Stimulated activated naive CD8-positive, alpha-beta T cell treated with anti-CD3 and anti-CD28 coated beads, Interleukin-15, Interleukin-2, amounts not matched to agents 100 ng/mL and 50 ng/mL, for 24 hours (primary cell): ENCODE results near the gene STYXL2.

Experiments
- H3K27ac Mint-ChIP-seq: one replicate; pipeline ENCODE4 v1.8.0; 2021; ENCODE audit warnings: mild to moderate bottlenecking, mixed read lengths
- H3K27me3 Mint-ChIP-seq: one replicate; pipeline ENCODE4 v1.8.0; 2021; ENCODE audit warnings: mixed read lengths
- H3K36me3 Mint-ChIP-seq: one replicate; pipeline ENCODE4 v1.8.0; 2021; ENCODE audit warnings: low read depth, mixed read lengths
- H3K4me1 Mint-ChIP-seq: one replicate; pipeline ENCODE4 v1.8.0; 2021; ENCODE audit warnings: low read depth, mixed read lengths
- H3K4me3 Mint-ChIP-seq: one replicate; pipeline ENCODE4 v1.8.0; 2021; ENCODE audit warnings: mild to moderate bottlenecking, mixed read lengths
- H3K9me3 Mint-ChIP-seq: one replicate; pipeline ENCODE4 v1.8.0; 2021; ENCODE audit warnings: mixed read lengths

Gene STYXL2

DNA sequence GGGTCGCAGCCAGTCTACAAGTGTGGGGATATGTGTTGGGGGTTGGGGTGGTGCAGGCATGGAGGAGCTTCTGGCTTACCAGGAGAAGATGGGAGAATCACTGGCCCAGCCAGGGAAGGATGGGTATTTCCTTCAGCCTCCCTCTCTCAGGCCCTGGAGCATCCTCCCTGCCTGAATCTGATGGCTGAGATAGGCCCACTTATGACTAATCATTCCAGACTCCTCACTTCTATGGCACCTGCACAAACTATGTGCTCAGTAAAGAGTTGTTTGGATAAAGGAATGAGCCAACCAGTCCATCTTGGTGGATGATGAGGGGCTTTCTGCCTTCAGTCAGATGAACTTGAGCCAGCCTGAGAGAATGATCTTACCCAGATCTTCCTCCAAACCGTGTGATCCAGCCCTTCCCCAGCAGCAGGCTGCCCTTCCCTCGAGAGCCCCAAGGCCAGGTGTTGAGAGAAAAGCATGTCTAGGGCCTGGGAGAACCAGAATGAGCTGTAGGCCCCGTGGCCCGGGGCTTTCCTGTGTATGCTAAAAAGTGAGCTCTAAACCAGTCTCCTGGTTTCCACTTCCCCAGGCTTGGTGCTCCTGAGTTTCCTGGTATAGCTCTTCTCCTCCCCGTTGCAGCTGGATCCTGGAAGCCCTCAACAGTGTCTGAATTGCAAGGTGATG lies 5.0 kb upstream of the STYXL2 start:
- Mint-ChIP-seq H3K27ac (no peak overlapping the region), H3K9me3 (no peaks in the 10 kb centered on the region), H3K4me1 (peaks cover 32% of the 10 kb centered on the region), H3K4me3 (no peak overlapping the region), H3K36me3 (no peaks in the 10 kb centered on the region), H3K27me3 (no peaks in the 10 kb centered on the region)

GRCh38 chr1:167089939-167090313 lies 3.9 kb upstream of the STYXL2 start:
- H3K4me3 Mint-ChIP-seq, result peak overlapping the region; percentile 11
- no peaks in the 10 kb centered on the region for H3K27me3 Mint-ChIP-seq
- peak overlapping the region; percentile 83 for H3K27ac Mint-ChIP-seq
- H3K4me1 Mint-ChIP-seq, result peaks cover 32% of the 10 kb centered on the region
- H3K9me3 Mint-ChIP-seq, result no peaks in the 10 kb centered on the region
- H3K36me3 Mint-ChIP-seq, result no peaks in the 10 kb centered on the region

- peak within 1 kb of the TSS; percentile 11 for H3K4me3 Mint-ChIP-seq
- H3K36me3 Mint-ChIP-seq, result no peaks in the 10 kb centered on the region
- no peaks in the 10 kb centered on the region for H3K27me3 Mint-ChIP-seq
- peak within 1 kb of the TSS; percentile 83 for H3K27ac Mint-ChIP-seq
- no peaks in the 10 kb centered on the region for H3K9me3 Mint-ChIP-seq
- peaks cover 37% of the 10 kb centered on the region for H3K4me1 Mint-ChIP-seq
Observed at GRCh38 chr1:167090314-167090942, 3.4 kb upstream of the STYXL2 start, which contains the start of gene GPA33. Gene GPA33, minus strand, starts transcription at chr1:167090377. Its CDS starts 90 bp downstream, at chr1:167090287.

- Mint-ChIP-seq H3K27me3 (no peaks in the 10 kb centered on the region), H3K4me1 (peaks cover 38% of the 10 kb centered on the region), H3K4me3 (no peak overlapping the region), H3K9me3 (no peaks in the 10 kb centered on the region), H3K36me3 (no peaks in the 10 kb centered on the region), H3K27ac (no peak overlapping the region)
Observed at GRCh38 chr1:167092653-167093052, 1.2 kb upstream of the STYXL2 start.

DNA sequence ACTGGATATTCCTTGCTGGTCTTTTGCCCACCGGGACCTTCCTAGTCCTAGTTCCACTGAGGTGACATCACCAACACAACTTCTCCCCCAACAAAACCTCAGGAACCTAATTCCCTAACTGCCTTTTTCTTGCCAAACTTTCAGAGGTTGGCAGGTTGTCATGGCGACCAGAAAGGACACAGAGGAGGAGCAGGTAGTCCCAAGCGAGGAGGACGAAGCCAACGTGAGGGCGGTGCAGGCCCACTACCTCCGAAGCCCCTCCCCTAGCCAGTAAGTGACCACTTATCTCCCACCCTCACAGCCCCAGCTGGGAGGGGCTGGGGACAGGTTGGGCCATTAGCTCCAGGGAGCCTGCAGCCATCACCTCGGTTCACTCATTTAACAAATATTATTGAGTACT lies 815 bp downstream of the STYXL2 start:
- no peaks in the 10 kb centered on the region for H3K27me3 Mint-ChIP-seq
- no peaks in the 10 kb centered on the region for H3K36me3 Mint-ChIP-seq
- H3K4me3 Mint-ChIP-seq, result no peak overlapping the region
- H3K4me1 Mint-ChIP-seq, result peaks cover 28% of the 10 kb centered on the region
- H3K27ac Mint-ChIP-seq, result no peak overlapping the region
- no peaks in the 10 kb centered on the region for H3K9me3 Mint-ChIP-seq

DNA sequence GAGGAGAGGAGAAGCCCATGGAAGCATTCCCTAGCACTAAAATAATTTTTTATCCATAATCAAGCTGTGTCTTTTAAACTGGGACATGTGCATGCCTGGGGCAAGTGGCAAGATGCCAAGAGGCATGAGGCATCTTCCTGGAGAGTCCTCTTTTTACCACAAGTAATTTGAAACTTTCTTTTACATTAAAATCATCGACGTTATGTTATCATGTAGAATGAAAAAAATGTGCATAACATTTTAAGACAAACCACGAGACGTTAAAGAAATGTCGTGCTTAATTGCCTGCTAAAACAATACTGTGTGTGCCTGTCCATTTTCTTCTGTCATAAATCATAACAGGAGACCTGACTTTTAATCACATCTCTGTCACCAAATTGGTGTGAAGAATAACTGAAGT lies 1.5 kb downstream of the STYXL2 start:
- H3K9me3 Mint-ChIP-seq, result no peaks in the 10 kb centered on the region
- H3K4me3 Mint-ChIP-seq, result no peak overlapping the region
- no peaks in the 10 kb centered on the region for H3K27me3 Mint-ChIP-seq
- H3K27ac Mint-ChIP-seq, result no peak overlapping the region
- peaks cover 22% of the 10 kb centered on the region for H3K4me1 Mint-ChIP-seq
- no peaks in the 10 kb centered on the region for H3K36me3 Mint-ChIP-seq

- Mint-ChIP-seq H3K27me3 (no peaks in the 10 kb centered on the region), H3K4me1 (peaks cover 27% of the 10 kb centered on the region), H3K36me3 (no peaks in the 10 kb centered on the region), H3K4me3 (no peak overlapping the region), H3K27ac (no peak overlapping the region), H3K9me3 (no peaks in the 10 kb centered on the region)
Observed at GRCh38 chr1:167099851-167100250, 6.0 kb downstream of the STYXL2 start.

DNA sequence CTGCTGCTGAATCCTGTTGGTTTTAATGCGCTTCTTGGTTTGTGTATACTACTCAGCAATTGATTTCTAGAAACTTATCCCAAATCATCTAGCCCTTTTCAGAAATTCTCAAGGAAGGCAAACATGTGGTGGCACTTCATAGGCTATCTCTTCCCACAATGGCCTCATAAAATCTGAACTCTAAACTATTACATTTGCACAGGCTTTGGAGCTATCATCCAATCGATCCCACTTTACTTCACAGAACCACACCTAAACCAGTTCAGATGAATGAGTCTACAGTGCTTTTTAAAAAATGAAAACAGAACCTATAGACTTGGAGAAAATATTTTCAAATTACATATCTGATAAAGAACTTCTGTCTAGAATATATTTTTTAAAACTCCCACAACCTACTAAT lies 6.9 kb downstream of the STYXL2 start:
- Mint-ChIP-seq H3K27ac (no peak overlapping the region), H3K4me3 (no peak overlapping the region), H3K9me3 (no peaks in the 10 kb centered on the region), H3K4me1 (peaks cover 29% of the 10 kb centered on the region), H3K36me3 (no peaks in the 10 kb centered on the region), H3K27me3 (no peaks in the 10 kb centered on the region)

DNA sequence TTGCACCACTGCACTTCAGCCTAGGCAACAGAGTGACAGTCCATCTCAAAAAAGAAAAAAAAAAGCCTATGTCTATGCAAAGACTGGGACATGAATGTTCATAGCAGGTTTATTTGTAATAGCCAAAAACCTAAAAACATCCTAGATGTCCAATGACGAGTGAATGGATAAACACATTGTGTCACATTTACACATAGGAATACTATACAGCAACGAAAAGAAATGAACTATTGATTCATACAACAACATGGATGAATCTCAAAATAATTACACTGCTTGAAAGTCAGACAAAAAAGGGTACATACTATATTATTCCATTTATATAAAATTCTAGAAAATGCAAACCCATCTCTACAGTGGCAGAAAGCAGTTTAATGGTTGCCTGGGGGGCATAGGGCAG lies 7.9 kb downstream of the STYXL2 start:
- Mint-ChIP-seq H3K27me3 (no peaks in the 10 kb centered on the region), H3K4me3 (no peak overlapping the region), H3K27ac (no peak overlapping the region), H3K36me3 (no peaks in the 10 kb centered on the region), H3K9me3 (no peaks in the 10 kb centered on the region), H3K4me1 (peaks cover 32% of the 10 kb centered on the region)

- Mint-ChIP-seq H3K36me3 (no peaks in the 10 kb centered on the region), H3K4me1 (peaks cover 32% of the 10 kb centered on the region), H3K27me3 (no peaks in the 10 kb centered on the region), H3K9me3 (no peaks in the 10 kb centered on the region), H3K27ac (peak overlapping the region; percentile 58), H3K4me3 (no peak overlapping the region)
Observed at GRCh38 chr1:167102906-167103573, 9.2 kb downstream of the STYXL2 start.

DNA sequence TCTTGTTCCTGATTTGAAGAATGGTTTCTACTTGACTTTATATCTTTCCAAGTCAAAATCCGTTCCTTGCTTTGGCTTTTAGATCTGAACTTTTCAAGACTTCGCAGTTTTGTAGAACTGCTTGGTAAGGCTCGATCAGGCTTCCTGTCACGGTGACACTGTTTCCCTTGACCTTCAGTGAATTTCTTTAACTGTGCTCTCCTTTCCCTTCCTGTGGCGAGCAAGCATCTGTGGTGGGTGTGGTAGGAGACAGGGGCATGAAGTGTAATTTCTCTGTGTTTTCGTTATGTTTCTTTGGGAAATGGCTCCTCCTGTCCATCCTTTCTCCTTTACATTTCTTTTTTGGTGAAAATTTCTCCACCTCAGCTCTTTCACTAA lies 10.4 kb downstream of the STYXL2 start:
- Mint-ChIP-seq H3K4me1 (peaks cover 43% of the 10 kb centered on the region), H3K4me3 (peak overlapping the region; percentile 56), H3K36me3 (no peaks in the 10 kb centered on the region), H3K9me3 (no peaks in the 10 kb centered on the region), H3K27me3 (no peaks in the 10 kb centered on the region), H3K27ac (peak overlapping the region; percentile 82)

DNA sequence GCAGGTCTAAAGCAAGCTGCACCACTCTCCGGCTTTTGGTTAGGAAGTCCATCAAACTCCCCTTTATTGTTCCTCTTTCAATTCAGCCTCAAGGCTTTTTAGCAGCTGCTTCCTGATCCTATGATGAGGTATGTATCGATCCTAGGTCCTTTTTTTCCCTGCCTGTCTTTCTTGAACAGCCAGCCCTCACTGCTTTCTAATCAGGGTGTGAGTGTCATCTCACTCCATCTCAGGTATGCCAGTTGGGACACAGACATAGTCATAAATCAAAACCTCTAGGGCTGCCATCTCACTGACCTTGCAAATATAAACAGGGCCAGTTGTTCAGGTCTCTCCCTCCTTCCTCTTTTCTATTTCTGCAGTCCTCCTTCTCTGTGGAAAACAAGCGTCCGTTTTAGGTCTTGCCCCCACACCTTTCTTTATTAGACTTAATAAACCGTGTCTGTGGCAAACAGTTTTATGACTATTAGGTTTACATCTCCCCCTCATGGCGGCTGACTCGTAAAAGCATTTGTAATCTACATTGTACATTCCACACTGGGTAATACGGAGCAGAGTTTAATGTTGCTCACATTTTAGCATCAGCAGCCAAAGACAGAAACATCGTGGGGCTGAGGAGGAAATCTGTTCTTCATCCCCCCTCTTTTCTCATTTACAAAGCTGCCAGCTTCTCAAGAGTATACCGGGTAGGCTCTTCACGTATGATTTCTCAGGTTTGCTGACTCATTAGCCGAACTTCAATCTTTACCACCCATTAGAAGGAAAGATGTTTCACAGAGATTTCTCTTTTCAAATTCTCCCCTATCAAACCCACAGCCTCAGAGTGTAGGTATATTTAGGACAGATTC lies 11.6 kb downstream of the STYXL2 start:
- Mint-ChIP-seq H3K27ac (peak overlapping the region; percentile 61), H3K9me3 (no peaks in the 10 kb centered on the region), H3K27me3 (no peaks in the 10 kb centered on the region), H3K4me3 (no peak overlapping the region), H3K4me1 (peaks cover 56% of the 10 kb centered on the region), H3K36me3 (no peaks in the 10 kb centered on the region)

GRCh38 chr1:167106119-167106461 lies 12.2 kb downstream of the STYXL2 start:
- Mint-ChIP-seq H3K4me3 (no peak overlapping the region), H3K27ac (no peak overlapping the region), H3K27me3 (no peaks in the 10 kb centered on the region), H3K36me3 (no peaks in the 10 kb centered on the region), H3K4me1 (peaks cover 62% of the 10 kb centered on the region), H3K9me3 (no peaks in the 10 kb centered on the region)

DNA sequence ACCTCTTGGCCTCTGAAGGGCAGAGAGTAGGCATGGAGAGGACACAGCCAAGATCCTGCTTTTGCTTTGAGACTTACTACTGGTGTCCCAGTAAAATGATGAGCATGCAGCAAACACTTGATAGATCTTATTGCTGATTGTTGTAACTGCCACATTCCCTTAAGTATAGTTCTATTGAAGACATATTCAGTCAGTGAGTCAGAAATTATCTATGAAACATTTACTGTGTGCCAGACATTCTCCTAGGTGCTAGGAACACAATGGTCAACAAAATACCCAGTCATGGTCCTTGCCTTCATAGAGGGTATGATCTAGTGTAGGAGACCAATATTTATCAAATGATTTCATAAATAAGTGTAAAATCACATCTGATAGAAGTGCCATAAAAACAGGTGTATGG lies 13.6 kb downstream of the STYXL2 start:
- Mint-ChIP-seq H3K4me3 (no peak overlapping the region), H3K4me1 (peaks cover 63% of the 10 kb centered on the region), H3K27ac (no peak overlapping the region), H3K9me3 (no peaks in the 10 kb centered on the region), H3K36me3 (no peaks in the 10 kb centered on the region), H3K27me3 (no peaks in the 10 kb centered on the region)

GRCh38 chr1:167109125-167109524 lies 15.2 kb downstream of the STYXL2 start:
- Mint-ChIP-seq H3K27me3 (no peaks in the 10 kb centered on the region), H3K4me3 (no peak overlapping the region), H3K9me3 (no peaks in the 10 kb centered on the region), H3K27ac (peak overlapping the region; percentile 32), H3K4me1 (peaks cover 50% of the 10 kb centered on the region), H3K36me3 (no peaks in the 10 kb centered on the region)
